Cerebellar nuclear complex (tissue), 1 donor: ENCODE measurements around the gene SOS2.

ENCODE experiments used
- DNase-seq, 2 experiments: peaks; one replicate each; lab custom pipeline; 2025; lab: John Stamatoyannopoulos, UW

SOS2 gene

DNA sequence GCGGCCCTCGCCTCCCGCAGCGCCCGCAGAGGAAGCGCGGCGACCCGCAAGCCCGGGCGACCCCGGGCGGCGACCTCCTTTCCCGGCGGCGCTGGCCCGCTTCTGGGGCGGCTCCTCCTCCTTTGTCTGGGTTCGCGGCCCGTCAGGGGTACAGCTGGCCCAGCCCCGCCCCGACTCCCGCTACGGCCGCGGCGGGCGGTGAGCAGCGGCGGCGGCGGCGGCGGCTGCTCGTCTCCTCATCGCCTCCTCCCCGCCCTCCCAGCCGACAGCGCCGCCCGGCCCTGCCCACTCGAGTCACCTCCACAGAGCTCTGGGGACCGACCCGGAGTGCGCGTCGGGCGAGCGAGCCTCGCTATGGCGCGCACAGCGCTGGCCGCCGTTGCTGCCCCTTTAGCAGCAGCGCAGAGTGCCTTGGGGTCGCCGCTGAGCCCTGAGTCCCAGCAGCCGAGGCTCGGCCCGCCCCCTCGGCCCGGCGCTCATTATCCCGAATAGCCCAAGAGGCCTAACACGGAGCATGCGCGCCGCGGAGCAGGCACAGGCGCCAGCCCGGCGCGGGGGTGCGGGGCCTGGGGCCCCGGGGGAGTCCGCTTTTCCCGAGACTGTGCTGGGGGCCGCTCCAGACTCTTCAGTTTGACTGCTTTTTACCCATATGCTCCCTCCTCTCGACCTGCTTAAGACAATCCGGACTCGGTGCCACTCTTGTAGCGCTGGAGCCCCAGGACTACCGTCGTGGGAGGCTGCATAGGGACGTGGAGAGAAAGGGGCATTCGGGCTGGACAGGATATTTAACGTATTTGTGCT, at the start of gene SOS2:
Gene SOS2 (minus strand): TSS at position 104 of the 801 bp plus-strand sequence. CDS start 295 bp downstream, outside the sequence.
- peak; percentile 5 to 34 for DNase-seq

DNA sequence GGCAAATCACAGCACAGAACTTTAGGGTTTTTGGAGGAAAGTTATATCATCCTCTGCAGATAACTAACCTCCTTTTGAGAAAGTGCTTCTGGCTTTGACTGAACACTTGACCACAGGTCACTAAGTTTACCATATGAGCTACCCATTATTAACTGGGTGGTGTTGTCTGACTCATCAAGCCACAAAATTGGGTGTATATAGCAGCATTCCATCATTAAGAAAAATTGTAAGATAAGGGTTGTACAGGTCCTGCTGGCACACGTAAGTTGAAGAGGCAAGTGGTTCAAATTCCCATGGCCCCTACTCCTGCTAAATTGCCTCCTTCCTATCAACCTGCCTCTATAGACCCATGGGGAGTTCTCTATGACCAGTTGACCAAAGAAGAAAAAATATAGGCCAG, 41.1 kb upstream of the SOS2 start:
- no peak for DNase-seq

DNA sequence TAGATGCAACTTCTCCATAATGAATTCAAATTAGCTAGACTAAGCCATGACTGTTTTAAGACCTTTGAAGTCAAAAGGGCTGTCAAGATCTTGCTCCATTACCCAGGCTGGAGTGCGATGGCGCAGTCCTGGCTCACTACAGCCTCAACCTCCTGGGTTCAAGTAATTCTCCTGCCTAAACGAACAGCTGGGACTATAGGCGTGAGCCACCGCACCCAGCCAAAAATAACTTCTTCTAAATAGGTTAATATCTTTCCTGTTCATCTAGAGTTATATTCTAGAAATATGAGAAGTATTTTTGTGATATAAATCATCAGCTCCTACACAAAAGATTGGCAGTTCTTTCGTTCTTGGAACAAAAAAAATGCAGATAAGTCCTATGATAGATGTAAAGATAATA, 39.6 kb upstream of the SOS2 start:
- no peak for DNase-seq

DNA sequence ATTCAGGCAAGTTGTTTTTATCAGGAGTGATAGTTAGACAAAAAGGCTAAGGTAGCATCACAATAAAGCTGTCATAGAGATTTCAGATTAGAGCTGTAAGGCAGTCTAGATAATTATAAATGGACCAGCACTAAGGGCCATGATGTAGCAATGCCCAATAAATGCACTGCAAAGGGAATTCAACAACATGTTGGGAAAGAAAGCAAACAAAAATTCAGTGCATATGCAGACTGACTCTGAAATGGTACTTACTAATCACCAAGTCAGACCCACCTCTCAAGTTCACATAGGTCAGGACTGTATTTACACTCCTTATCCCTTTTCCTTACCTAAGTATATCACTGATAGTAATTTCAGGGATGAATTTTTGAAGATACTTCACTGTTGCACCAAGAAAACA, 33.7 kb upstream of the SOS2 start:
- DNase-seq: no peak

DNA sequence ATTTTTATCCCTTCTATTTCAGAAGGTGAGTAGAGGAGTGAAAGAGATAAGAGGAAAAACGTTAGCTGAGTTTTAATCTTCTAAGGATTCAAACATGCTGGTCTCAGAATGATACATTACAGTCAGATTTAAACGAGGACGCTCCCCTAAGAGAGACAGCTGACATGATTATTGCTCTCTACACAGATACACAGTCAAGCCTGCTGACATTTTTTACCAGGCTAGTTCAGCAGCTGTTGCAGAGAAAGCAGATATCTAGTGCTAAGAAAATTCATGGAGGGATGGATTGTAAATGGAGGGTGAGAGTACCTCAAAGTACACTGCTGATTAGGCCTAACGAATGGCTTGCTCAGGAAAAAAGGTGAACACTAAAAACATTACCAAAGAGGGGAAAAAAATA, 31.9 kb upstream of the SOS2 start:
- no peak for DNase-seq

DNA sequence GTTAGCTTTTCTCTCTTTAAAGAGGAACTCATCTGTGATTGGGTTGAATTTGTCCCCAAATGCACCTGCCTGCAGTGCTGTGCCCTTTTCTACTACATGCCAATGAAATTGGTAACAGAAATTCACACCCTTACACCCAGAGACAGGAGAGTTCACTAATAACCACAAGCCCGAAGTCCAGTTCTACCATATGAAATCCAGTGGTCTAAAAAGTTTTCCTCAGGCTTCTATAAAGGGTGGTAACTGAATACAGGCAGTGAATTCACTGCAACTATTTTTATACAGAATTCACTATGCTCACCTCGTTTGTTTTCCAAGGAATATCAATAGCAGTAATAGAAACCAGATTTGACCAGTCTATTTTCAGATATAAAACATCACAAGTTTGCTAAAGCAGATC, 31.5 kb upstream of the SOS2 start:
- no peak for DNase-seq

DNA sequence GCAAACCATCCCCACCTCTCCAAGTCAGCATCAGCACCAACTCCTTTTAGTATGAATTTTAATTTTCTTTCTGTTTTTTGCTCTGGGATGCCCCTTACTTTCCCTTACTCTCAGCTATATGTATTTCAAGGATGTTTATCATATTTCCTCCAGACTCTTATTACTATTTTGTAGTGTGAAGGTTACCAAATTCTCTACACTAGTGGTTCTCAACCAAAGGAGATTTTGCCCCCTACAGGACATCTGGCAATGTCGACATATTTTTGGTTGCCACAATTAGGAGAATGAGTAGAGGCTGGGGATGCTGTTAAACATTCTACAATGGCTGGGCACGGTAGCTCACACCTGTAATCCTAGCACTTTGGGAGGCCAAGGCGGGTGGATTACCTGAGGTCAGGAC, 29.1 kb upstream of the SOS2 start:
- no peak for DNase-seq

DNA sequence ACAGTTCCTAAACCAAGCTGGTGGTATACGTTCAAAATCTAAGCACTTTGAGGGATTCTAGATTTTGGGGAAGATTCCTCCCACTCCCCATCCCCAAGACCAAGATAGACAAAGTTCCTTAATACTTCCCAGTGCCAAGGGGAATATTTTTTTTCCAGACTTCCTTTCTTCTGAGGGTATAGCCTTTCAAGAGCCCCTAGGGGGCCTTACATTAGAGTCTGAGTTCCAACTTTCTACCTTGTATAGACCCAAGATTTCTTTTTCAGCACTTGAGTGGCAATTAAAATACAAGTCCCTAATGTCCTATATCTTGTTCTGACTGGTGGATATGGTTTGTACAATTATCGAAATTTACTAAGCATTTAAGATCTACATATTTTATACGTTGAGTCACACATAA, 28.7 kb upstream of the SOS2 start:
- no peak for DNase-seq

DNA sequence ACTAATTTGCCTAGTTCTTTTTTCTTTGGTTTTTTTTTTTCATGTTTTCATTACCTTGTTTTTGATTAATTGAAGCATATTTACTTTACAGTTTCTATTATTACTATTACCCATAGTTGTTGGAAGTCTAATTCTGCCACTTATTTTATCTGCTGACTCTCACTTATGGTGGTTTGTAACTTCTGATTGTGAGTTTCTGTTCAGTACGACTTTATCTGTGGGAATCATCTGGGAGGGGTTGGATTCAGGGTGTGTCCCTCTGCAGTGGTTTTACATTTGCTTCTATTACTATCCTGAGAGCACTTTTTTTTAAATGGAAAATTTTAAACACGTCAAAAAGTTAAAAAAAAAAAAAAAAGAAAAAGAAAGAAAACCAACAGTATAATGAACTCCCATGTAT, 26.4 kb upstream of the SOS2 start:
- DNase-seq: no peak

DNA sequence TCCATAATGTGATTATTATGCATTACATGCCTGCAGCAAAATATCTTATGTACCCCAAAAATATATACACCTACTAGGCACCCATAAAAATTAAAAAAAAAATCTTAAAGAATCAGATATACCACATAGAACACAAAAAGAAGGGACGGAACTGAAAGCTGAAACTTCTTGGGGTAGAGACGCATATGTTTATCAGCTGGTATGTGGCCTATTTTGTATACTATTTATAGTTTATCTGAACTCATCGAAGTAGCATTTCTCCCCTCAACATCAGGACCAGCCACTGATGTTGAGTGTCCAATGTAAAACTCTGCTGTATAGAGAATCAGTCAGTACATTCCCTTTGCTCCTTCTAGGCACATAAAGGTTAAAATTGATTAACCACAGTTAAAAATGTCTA, 22.9 kb upstream of the SOS2 start:
- no peak for DNase-seq

DNA sequence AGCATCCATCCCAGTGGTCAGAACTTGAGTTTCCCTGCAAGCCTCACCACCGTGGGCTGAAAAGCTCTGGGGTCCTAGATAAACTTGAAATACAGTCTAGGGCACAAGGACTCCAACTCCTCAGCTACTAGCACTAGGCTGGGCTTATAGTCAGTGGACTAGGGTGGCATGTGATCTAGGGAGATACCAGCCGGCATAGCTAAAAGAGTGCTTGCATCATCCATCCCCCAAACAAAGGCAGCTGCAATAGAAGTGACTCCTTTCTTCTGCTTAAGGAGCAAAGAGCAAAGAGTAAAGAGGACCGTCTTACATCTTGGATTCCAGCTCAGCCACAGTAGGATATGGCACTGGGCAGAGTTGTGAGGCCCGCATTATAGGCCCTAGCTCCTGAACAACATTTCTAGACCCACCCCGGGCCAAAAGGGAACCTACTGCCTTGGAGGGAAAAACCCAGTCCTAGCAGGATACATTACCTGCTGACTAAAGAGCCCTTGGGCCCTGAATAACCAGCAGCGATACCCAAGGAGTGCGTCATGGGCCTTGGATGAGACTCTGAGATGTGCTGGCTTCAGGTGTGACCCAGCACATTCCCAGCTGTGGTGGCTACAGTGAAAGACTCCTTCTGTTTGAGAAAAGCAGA, 17.9 kb upstream of the SOS2 start:
- no peak for DNase-seq

DNA sequence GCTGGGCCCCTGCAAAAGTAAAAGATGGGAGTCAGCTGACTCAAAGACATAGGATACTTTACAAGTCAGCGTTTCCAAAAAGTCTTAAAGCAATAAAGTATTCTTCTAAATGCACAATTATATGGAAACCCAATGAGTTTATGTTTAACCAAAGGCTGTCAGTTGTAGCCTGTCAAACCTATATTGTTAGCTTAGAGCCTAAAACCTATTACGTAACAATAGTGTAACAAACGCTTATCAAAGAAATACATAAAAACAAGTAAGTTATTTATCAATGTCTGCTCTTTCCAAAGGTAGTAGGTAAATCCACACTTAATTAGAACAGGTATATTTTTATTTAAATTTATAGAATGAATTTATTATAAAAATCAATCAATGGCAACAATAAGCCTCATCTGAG, 15.9 kb upstream of the SOS2 start:
- no peak for DNase-seq

DNA sequence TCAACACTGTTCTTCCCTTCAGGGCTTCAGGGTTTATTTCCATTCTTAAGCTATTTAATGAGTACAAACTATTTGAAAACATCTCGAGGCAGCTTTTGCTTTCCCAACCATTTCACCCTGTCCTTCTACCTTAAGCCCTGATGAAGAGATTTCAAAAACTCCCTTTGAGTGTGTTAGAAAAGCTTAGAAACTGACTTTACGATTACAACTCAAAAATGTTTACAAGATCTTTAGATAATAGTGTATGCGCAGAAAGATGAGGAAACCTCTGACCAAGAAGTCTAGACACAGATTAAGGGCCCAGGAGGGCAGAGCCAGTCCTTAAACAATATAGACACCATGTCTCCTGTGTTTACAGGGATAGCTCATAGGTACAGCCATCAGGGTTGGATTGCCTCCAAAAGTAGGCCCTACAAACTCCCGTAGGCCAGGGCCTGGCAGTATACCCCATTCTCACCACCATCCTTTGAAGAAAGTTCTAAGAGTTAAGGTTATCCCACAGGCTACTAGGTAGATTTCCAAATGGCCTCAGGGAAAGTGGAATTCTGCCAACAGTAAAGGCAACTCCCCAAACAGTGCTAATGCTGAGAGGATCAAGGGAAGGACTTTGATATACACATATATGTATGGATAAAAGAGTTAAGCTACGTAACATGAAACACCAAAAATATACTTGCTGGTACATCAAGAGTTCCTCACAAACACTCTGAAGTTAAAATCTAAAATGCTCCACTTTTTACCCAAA, 11.4 kb upstream of the SOS2 start:
- no peak for DNase-seq

DNA sequence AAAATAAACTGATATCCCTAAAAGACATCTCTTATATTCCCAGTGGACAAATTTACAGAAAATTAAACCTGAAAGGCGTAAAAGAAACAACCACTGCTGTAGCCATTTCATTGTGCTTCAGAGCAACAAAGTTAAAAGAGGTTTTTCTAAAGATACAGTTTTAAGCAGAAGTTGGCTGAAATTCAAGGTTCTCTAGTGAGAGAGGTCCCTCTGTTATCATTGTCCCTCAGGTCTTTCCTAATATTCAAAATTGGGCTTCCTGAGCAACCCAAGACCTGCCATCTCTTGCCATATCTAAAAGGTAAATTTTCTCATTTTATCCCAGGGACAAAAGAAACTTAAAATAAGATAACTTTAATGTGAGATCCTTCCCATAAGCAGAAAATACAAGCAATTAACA, 10.7 kb upstream of the SOS2 start:
- DNase-seq: no peak

DNA sequence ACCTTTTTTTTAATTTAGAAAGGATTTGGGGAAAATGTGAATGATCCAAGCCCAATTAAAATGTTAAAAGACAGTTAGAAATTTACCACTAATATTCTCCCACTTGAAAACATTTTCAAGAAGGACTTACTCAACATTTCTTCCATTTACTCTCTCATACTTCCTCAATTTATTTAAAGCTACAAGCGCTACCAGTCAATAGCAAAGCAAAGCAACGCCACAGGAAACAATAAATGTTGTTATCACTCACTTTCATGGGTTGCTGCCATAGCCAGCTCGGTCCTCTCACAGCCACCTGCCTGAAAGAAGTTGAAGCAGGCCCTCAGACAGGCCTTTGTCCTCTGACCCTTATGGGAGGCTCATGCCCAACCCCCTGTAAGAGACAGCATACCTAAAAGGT, 6.0 kb upstream of the SOS2 start:
- no peak for DNase-seq

DNA sequence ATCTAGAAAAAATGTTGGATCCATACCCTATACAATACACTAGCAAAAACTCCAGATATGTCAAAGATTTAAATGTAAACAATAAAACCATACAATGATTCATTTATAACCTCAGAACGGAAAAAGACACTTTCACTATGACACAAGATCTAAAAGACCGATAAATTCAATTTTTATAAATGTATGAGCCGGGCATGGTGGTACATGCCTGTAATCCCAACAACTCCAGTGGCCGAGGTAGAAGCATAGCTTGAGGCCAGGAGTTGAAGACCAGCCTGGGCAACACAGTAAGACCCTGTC, 2.5 kb upstream of the SOS2 start:
- DNase-seq: no peak

DNA sequence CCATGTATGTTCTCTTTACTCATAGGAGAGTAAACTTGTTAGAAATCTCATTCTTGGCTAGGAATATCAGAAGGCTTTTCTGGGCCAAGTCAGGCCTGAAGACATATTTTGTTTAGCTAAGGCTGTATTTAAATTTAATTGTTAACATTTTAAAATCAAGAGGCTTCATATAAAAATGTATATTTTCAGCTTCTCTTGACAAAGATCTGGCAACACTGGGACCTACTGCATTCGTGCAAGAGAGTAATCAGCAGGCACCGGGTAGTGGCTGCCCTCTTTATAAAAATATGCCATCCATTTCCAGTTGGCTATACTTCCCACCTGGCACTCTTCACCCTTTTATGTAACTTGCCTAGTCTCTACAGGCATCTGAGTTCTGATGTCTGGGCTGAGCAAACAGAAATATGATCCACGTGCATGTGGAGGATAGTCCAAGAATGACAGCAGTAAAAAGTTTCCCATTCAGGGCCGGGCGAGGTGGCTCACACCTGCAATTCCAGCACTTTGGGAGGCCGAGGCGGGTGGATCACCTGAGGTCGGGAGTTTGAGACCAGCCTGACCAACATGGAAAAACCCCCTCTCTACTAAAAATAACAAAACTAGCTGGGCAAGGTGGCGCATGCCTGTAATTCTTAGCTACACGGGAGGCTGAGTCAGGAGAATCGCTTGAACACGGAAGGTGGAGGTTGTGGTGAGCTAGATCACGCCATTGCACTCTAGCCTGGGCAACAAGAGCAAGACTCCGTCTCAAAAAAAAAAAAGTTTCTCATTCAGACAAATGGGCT, 2.0 kb upstream of the SOS2 start:
- no peak for DNase-seq

DNA sequence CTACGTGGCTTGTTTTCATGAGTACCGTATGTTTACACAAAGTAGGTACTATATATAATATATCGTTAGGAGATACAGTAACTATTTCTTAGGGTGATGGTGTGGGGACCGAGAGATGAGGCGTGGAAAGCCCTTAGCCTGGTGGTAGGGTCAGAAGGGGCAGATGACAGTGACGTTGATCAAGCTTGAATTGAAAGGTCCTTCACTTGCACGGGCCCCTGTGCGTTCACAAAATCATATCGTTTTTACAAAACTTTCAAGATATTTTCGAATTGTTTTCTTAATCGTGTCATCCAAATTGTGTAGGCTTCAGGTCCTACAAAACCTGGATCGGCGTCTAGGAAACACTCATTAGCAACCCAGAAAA, 881 bp upstream of the SOS2 start:
- DNase-seq: no peak

DNA sequence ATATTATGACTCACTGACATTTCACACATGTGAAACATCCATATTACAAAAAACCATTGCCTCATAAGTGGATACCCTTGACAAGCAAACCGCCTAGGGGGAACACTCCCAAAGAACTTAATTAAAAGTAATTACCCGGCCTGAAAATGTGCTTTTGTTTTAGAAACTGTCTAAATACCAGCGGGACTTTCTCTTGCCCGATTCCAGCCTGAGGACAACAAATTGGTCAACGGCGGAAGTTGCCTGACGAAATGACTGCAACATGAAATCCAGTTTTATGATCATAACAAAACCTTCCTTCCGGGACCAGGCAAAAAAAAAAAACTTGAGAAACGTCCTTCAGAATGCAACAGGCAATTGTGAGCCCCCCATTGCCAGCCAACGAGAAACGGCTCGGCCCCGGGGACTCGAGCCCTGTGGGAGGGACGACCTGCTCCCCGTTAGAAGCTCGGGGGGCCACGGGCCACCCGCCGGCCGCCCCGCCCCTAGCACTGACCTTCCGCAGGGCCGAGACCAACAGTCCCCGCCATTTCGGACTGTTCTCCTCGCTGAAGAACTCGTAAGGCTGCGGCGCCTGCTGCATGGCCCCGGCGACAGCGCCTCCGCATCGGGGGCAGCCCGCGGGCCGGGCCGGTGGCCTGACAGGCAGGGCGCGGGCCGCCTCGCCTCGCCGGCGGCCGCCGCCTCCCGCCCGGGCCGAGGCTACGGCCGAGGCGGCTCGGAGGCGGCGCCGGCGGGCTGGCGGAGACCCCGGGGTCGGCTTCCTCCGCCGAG, 490 bp downstream of the SOS2 start:
- peak in 1 of 2 experiments; percentile 13 for DNase-seq

DNA sequence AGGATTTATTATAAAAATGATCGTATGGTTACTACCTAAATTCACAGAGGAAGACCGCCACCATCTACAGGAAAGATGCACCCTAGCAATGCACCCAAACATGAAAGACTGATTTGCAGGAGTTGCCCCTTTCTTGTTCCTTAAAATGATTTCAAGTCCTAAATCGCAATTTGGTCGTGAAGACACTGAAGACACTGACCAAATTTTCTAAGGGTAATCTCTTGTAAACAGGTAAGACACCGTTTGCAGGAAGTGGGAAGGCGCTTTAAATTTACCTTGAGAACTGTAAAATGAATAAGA, 1.0 kb downstream of the SOS2 start:
- DNase-seq: no peak

DNA sequence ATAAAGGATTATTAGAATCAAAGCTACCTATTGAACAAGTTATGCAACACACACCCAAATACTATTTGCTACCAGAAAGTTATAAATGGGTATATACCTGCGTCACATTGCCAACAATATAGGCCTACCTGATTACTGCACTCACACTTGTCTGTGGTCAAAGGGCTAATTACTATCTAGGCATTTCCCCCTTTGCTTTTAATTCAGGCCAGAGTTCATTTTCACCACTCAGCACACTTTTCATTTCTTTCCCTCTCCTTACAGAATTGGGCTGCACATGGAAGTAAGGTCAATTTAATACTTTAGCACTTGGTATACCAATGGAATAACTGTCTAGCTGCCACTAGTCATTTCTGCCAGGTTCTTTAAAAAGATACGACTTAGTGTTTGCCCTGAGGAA, 1.7 kb downstream of the SOS2 start:
- no peak for DNase-seq

DNA sequence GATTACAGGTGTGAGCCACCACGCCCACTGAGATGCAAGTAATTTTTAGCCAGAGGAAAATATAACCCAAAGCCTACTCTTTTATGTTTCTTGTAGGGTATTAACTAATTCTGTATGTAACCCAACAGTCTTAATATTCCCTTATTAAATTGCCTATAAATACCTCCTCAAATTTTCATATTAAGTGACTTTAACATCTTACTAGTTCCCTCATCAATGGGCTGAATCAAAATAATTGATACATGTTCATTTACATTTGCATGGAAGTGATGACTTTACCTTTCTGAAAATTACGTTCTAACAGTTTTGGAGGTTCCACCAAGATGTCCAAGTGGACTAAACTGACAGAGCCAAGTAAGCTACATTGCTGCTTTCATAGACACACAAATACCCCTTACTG, 3.1 kb downstream of the SOS2 start:
- DNase-seq: no peak
